ENCODE measurements around the gene TMIE. TPM values are rescaled to one million over a fixed set of nuclear protein-coding genes. Genes with fewer than 3 reads are reported as not detected.
"Not testable (repeated sequence)": the region's sequence is repeated elsewhere in the genome, so short reads cannot be mapped to it uniquely, and the experiment has no call there.

Gene TMIE
- total and polyA plus RNA-seq, 2 donors (not counting 1 experiment from before 2014, with no cell fraction given) = 0.27 to 2.0 TPM

- TF ChIP-seq EZH2 (IDR thresholded peaks at IDR 0.05; ENCODE audit: low read length, missing control alignments) = no peak
- no peak for TF ChIP-seq CTCF (conservative IDR thresholded peaks at IDR 0.05 in 1 of 2, IDR thresholded peaks at IDR 0.05 in 1 of 2; ENCODE audit: low read depth in 1 of 2, low read length in 2 of 2)
- no peaks in the 10 kb centered on the region for H3K79me2 ChIP-seq (ENCODE audit: control insufficient read depth, insufficient read depth, low read length)
- peaks cover 1% of the 10 kb centered on the region for H4K20me1 ChIP-seq (ENCODE audit: control insufficient read depth, extremely low read depth, insufficient read depth, low read length)
- H3K4me1 ChIP-seq (ENCODE audit: control insufficient read depth, extremely low read depth, insufficient read depth, low read length) = no peaks in the 10 kb centered on the region
- H3K27me3 ChIP-seq (ENCODE audit: control insufficient read depth, insufficient read depth, low read length) = peaks cover 18% of the 10 kb centered on the region
- no peak overlapping the region for H2AFZ ChIP-seq (ENCODE audit: low read length)
- no peak overlapping the region for H3K4me2 ChIP-seq (ENCODE audit: extremely low read depth, insufficient read depth, low read length)
- H3K9ac ChIP-seq (ENCODE audit: insufficient read depth, low read length) = no peak overlapping the region
- no peak overlapping the region for H3K4me3 ChIP-seq (replicated peaks in 1 of 4; ENCODE audit: control extremely low read depth in 1 of 4, insufficient read depth in 1 of 4, low read depth in 3 of 4, low read length in 4 of 4)
- no peak overlapping the region for H3K27ac ChIP-seq (ENCODE audit: insufficient read depth, low read length)
- no peak for DNase-seq (ENCODE audit: low read depth in 2 of 2)
- H3K9me3 ChIP-seq (ENCODE audit: control insufficient read depth, insufficient read depth, low read depth, low read length) = no peaks in the 10 kb centered on the region
- H3K36me3 ChIP-seq (ENCODE audit: control insufficient read depth, insufficient read depth, low read length) = no peaks in the 10 kb centered on the region
Observed at GRCh38 chr3:46703013-46703520, 1.9 kb downstream of the TMIE start.

GRCh38 chr3:46704346-46704745 is 3.2 kb downstream of the TMIE start:
- not testable (repeated sequence) for H3K4me2 ChIP-seq (ENCODE audit: extremely low read depth, insufficient read depth, low read length); H2AFZ ChIP-seq (ENCODE audit: low read length); H3K9ac ChIP-seq (ENCODE audit: insufficient read depth, low read length); H3K4me3 ChIP-seq (replicated peaks in 1 of 4; ENCODE audit: control extremely low read depth in 1 of 4, insufficient read depth in 1 of 4, low read depth in 3 of 4, low read length in 4 of 4); H3K9me3 ChIP-seq (ENCODE audit: control insufficient read depth, insufficient read depth, low read depth, low read length); H3K4me1 ChIP-seq (ENCODE audit: control insufficient read depth, extremely low read depth, insufficient read depth, low read length); H3K27ac ChIP-seq (ENCODE audit: insufficient read depth, low read length); DNase-seq (ENCODE audit: low read depth in 2 of 2); H4K20me1 ChIP-seq (ENCODE audit: control insufficient read depth, extremely low read depth, insufficient read depth, low read length); H3K36me3 ChIP-seq (ENCODE audit: control insufficient read depth, insufficient read depth, low read length); H3K79me2 ChIP-seq (ENCODE audit: control insufficient read depth, insufficient read depth, low read length)
- peaks cover 21% of the 10 kb centered on the region for H3K27me3 ChIP-seq (ENCODE audit: control insufficient read depth, insufficient read depth, low read length)

- Histone ChIP-seq H3K9me3 (ENCODE audit: control insufficient read depth, insufficient read depth, low read depth, low read length) (no peaks in the 10 kb centered on the region), H3K27me3 (ENCODE audit: control insufficient read depth, insufficient read depth, low read length) (peaks cover 17% of the 10 kb centered on the region), H3K9ac (ENCODE audit: insufficient read depth, low read length) (no peak overlapping the region), H3K27ac (ENCODE audit: insufficient read depth, low read length) (no peak overlapping the region), H3K4me1 (ENCODE audit: control insufficient read depth, extremely low read depth, insufficient read depth, low read length) (no peaks in the 10 kb centered on the region), H4K20me1 (ENCODE audit: control insufficient read depth, extremely low read depth, insufficient read depth, low read length) (no peaks in the 10 kb centered on the region), H2AFZ (ENCODE audit: low read length) (no peak overlapping the region), H3K79me2 (ENCODE audit: control insufficient read depth, insufficient read depth, low read length) (no peaks in the 10 kb centered on the region), H3K4me3 (replicated peaks in 1 of 4; ENCODE audit: control extremely low read depth in 1 of 4, insufficient read depth in 1 of 4, low read depth in 3 of 4, low read length in 4 of 4) (no peak overlapping the region), H3K36me3 (ENCODE audit: control insufficient read depth, insufficient read depth, low read length) (no peaks in the 10 kb centered on the region), H3K4me2 (ENCODE audit: extremely low read depth, insufficient read depth, low read length) (no peak overlapping the region)
- TF ChIP-seq EZH2 (IDR thresholded peaks at IDR 0.05; ENCODE audit: low read length, missing control alignments) = no peak
- peak; percentile 88 to 95 for TF ChIP-seq CTCF (conservative IDR thresholded peaks at IDR 0.05 in 1 of 2, IDR thresholded peaks at IDR 0.05 in 1 of 2; ENCODE audit: low read depth in 1 of 2, low read length in 2 of 2)
- peak; percentile 40 to 67 for DNase-seq (ENCODE audit: low read depth in 2 of 2)
Observed at GRCh38 chr3:46705022-46705530, 3.9 kb downstream of the TMIE start.

Measured in fibroblast of lung (primary cell).